ENCODE data around the gene ZDHHC14.
A peak's percentile ranks its signal among the peaks of the same experiment; 100 is the strongest.

ZDHHC14 gene

GRCh38 chr6:157438611-157439111, 57.7 kb downstream of the ZDHHC14 start:
- no peak for TF ChIP-seq GABPA (IDR thresholded peaks at IDR 0.05; ENCODE audit: low read depth)
- TF ChIP-seq CTCF (IDR thresholded peaks at IDR 0.05; ENCODE audit: insufficient read depth, low read length): no peak
- TF ChIP-seq POLR2AphosphoS5 (IDR thresholded peaks at IDR 0.05; ENCODE audit: low read depth): no peak
- TF ChIP-seq REST (IDR thresholded peaks at IDR 0.05; ENCODE audit: insufficient replicate concordance, low read depth): no peak
- no peak for TF ChIP-seq SPI1 (IDR thresholded peaks at IDR 0.05; ENCODE audit: borderline replicate concordance, low read depth)
- Histone ChIP-seq H3K27ac (replicated peaks) (no peak overlapping the region), H3K4me3 (replicated peaks; ENCODE audit: insufficient read depth, low read length) (no peak overlapping the region), H3K27me3 (ENCODE audit: insufficient read depth, poor library complexity, severe bottlenecking) (no peaks in the 10 kb centered on the region)
- DNase-seq (ENCODE audit: low read depth in 1 of 2, low spot score in 1 of 2): no peak

- TF ChIP-seq POLR2AphosphoS5 (IDR thresholded peaks at IDR 0.05; ENCODE audit: low read depth) (no peak), SPI1 (IDR thresholded peaks at IDR 0.05; ENCODE audit: borderline replicate concordance, low read depth) (no peak), CTCF (IDR thresholded peaks at IDR 0.05; ENCODE audit: insufficient read depth, low read length) (no peak), GABPA (IDR thresholded peaks at IDR 0.05; ENCODE audit: low read depth) (no peak), REST (IDR thresholded peaks at IDR 0.05; ENCODE audit: insufficient replicate concordance, low read depth) (no peak)
- DNase-seq (ENCODE audit: low read depth in 1 of 2, low spot score in 1 of 2): no peak
- Histone ChIP-seq H3K4me3 (replicated peaks; ENCODE audit: insufficient read depth, low read length) (no peak overlapping the region), H3K27ac (replicated peaks) (no peak overlapping the region), H3K27me3 (ENCODE audit: insufficient read depth, poor library complexity, severe bottlenecking) (no peaks in the 10 kb centered on the region)
Measured at GRCh38 chr6:157440171-157440570, 59.2 kb downstream of the ZDHHC14 start.

- Histone ChIP-seq H3K27ac (replicated peaks) (no peak overlapping the region), H3K27me3 (ENCODE audit: insufficient read depth, poor library complexity, severe bottlenecking) (no peaks in the 10 kb centered on the region), H3K4me3 (replicated peaks; ENCODE audit: insufficient read depth, low read length) (no peak overlapping the region)
- peak; percentile 22 to 26 for DNase-seq (ENCODE audit: low read depth in 1 of 2, low spot score in 1 of 2)
- TF ChIP-seq CTCF (IDR thresholded peaks at IDR 0.05; ENCODE audit: insufficient read depth, low read length) (no peak), REST (IDR thresholded peaks at IDR 0.05; ENCODE audit: insufficient replicate concordance, low read depth) (no peak), GABPA (IDR thresholded peaks at IDR 0.05; ENCODE audit: low read depth) (no peak), POLR2AphosphoS5 (IDR thresholded peaks at IDR 0.05; ENCODE audit: low read depth) (no peak), SPI1 (IDR thresholded peaks at IDR 0.05; ENCODE audit: borderline replicate concordance, low read depth) (no peak)
Measured at GRCh38 chr6:157442291-157442690, 61.3 kb downstream of the ZDHHC14 start.
